Ammon's horn (tissue), 1 donor: Measurements from ENCODE around the gene LTB4R2.

Source experiments
- DNase-seq: peaks from one replicate; pipeline ENCODE4 v3.0.0-alpha.2; 2016; ENCODE audit warnings: low spot score

The LTB4R2 gene, protein sequence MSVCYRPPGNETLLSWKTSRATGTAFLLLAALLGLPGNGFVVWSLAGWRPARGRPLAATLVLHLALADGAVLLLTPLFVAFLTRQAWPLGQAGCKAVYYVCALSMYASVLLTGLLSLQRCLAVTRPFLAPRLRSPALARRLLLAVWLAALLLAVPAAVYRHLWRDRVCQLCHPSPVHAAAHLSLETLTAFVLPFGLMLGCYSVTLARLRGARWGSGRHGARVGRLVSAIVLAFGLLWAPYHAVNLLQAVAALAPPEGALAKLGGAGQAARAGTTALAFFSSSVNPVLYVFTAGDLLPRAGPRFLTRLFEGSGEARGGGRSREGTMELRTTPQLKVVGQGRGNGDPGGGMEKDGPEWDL

DNA sequence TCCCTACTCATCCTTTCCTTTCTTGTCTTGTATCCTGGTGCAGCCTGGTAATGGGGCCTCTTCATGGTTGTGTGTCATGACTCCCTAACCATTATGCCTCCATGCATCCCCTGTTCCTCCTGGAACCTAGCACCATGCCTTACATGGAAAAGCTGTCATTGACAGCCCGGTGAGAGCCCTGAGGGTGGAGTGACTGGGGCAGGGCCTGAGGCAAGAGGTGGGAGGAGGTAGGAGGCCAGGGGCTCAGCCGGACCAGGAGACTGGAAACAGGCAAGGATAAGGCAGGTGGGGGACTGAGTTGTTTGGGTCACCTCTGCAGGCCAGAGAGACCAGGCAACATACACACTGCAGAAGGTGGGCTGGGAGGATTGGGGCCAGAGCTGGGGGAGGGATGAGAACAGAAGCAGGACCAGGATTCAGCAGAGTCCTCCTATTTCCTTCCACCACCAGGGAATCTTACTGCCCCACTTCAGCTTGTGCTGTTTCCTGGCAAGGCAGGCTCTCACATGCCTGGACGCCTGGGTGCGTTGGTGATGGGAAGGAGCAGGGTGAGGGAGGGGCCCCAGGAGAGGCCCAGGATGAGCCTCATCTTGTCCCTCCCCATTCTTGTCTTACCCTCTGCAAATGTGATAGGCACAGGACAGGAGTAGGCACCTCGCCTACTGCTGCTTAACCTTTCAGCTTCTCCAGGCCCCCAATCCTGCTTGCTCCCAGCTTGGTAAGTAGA, at the start of gene LTB4R2:
Gene LTB4R2 (plus strand): TSS at position 603 of the 727 bp plus-strand sequence. CDS start 525 bp downstream, outside the sequence.
- no peak for DNase-seq

DNA sequence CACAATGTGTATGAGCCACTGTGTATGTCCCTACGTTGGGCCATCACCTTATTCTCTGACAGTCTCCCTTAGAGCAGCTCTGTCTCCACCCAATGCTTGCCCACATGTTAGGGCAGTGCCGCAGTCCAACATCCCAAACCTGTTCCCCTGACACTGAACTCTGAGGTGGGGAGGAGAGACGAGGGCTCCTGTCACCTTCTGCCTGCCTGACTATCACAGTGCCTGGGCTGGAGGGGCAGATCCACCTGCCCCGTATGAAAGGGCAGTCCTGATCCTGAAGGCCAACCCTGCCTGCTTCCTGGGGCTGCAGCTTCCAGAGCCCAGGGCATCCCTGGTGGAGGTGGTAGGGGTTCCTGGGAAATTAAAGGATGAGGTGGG, 49.2 kb upstream of the LTB4R2 start:
- DNase-seq: no peak

DNA sequence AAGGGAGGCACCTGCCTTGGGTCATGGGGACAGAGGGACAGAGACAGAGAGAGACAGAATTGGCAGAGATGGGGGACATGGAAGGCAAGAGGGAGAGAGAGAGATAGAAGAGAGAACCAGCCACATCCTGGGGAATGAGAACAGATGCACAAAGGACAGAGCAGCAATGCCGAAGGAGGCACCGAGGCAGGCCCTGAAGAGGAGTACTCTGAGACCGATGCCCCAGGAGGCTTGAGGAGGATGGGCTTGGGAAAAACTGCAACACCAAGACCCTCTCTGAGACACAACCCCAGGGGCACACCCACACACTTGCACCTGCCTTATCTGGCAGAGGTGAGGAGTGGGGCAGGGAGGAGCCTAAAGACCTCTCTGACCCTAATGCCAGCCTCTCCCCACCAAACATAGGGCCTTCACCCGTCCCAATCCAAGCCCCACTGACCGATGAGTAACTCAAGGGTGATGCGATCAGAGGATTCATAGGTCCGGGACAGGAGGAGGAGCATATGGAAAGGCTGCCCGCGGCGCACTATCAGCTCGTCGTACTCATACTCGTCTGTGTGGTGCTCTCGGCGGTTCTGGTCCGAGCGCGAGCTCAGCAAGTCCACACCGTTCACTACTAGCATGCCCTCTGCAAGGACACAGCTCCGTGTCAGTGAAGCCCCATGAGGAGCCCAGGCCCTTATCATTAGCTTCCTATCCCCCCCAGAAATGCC, 48.5 kb upstream of the LTB4R2 start:
- DNase-seq: no peak

GRCh38 chr14:24261969-24262327, 48.0 kb upstream of the LTB4R2 start:
- no peak for DNase-seq

DNA sequence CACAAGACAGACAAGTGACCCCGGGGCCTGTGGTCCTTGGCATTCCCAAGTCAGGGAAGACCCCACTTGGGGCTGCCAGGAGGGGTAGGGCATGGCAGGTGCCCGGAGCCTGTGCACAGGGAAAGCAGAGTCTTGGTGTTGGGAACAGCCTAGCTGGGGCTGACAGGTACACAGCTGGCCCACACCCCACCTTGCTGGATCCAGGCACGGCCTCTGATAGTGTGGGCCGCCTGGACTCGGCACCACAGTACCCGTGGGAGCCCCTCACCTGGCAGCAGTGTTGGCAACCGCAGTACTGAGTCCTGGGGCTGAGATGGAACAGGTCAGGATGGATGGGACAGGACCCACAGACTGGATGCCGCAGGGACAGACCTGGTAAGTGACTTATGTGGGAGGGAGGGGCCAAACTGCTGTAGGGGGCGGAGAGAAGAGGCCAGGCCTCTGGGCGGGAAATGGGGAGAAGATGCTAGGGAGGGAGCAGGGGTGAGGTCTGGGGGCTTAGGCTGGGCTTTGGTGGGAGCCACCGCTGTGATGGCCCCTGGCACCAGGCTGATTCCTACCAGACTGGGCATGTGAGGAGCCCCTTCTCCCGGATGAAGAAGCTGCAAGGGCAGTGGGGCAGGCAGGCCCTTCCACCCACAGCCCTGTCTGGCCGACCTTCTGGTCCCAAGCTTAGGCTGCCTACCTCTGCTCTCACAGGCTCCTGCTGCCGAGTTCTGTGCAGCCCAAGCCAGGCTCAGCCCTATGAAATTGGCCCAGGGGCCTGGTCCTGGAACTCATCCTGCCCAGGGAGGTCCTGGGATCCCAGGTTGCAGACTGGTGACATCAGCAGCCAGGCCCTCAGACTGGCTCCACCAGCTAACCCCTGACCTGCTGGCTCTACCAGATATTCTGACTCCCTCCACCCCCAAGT, 46.9 kb upstream of the LTB4R2 start, which contains the start of gene TGM1:
Gene TGM1 (minus strand): TSS at position 357 of the 913 bp plus-strand sequence. CDS start 825 bp downstream, outside the sequence.
- DNase-seq: no peak

DNA sequence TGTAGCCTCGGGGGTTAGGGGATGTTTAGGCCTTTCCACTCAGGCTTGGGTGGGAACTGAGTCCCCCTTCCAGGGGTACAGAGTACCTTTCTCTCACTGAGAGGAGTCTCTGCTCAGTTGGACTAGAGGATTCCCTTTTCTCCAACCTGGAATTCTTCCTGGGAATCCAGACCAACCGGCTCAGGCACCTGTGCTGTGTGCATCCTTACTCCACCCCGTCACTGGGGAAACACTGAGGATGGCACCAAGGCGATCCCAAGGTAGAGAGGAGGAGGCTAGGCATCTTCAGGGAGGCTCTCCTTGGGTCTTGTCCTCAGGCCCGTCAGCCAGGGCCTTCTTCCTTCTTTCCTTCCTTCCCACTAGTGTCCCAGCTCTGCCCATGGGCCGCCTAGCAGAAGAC, 46.1 kb upstream of the LTB4R2 start:
- DNase-seq: no peak

DNA sequence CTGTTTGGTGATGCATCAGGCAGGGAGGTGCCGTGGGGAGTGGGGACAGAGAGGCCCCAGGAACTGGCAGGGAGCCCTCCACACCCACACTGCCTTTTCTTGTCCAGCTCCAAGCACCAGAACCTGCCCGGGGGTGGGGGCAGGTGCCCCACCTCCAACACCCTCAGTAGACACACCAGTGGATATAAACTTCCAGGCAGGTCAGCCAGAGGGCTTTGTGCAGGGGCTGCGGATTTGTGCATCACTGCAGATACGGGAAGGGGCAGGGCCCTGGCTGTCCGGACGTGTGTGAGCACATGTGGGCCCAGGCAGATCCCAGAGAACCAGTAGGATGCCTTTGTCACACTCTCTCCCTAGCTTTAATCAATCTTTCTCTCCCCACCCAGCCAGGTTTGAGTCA, 45.6 kb upstream of the LTB4R2 start:
- DNase-seq: no peak

DNA sequence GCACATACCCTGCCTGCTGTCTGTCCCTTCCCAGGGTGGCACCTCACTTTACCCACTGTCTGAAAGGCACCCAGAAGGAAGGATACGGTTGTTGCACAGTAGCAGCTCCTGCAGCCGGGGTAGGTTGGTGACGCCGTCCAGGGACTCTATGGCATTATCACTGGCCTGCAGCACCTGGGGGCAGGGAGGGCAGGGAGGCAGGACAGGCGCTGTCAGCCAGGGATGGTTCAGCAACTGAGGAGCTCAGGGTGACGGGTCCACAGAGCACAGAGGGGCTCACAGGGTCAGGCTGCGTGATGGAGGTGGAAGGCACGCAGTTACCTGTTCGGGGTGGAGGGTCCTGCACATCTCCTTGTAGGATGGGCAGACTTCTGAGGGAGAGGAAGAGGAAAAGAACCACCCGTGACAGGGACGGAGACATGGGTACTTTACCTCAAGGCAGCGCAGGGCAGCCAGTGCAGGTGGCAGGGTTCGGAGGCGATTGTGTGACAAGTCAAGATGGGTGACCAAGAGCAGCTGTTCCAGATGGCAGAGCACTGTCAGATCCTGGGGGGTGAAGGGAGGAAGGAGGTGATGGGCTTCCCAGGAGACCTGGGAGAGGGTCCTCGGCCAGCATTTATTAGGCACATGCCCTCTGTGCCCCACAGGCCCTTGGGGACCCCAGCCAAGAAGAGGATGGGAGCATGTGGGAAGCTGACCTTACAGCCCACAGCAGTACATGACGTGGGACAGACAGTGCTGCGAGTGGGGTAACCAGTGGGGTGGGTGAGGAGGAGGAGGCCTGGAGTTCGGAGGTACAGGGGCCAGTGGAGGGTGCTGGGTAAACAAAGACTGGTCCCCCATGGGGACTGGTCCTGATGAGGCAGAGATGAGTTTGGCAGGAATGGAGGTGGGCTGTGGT, 43.3 kb upstream of the LTB4R2 start:
- DNase-seq: no peak

DNA sequence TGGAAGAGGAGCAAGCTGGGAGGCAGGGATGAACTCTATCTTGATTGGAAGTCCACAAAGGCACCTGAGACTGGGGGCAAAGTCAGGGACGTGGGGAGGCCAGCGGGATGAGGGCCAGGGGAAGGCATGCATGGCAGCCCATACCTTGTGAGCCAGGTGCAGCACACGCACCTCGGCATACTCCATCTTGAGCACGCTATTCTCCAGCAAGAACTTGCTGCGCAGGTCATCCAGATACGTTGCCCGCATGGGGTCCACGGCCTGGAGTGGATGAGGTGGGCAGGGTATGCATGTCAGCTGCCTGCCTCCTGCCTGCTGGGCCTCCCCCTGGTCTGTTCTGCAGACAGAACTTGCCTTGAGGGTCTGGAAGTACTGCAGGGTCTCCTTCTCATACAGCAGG, 42.4 kb upstream of the LTB4R2 start:
- no peak for DNase-seq

DNA sequence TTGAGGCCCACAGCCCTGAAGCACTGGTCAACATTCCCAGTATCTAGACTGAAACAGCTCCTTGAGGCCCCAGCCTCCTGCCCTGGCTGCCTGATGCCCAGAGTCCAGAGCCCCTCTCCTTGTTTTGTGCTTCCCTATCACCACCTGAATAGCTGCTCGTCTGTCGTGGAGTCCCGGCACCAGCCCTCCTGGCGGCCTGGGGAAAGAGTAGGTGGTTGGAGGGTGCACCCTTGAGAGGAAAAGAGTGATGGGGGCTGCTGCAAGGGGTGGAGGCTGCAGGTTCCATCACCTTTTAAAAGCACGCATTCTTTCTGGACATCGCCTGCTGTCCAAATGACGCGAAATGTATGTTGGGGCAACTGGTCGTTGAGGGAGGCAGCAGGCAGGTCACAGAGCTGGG, 41.7 kb upstream of the LTB4R2 start:
- no peak for DNase-seq

GRCh38 chr14:24269368-24269767, 40.6 kb upstream of the LTB4R2 start:
- DNase-seq: no peak

GRCh38 chr14:24269910-24270536, 39.9 kb upstream of the LTB4R2 start:
- no peak for DNase-seq

- no peak for DNase-seq
Measured at GRCh38 chr14:24270537-24271133, 39.3 kb upstream of the LTB4R2 start.

DNA sequence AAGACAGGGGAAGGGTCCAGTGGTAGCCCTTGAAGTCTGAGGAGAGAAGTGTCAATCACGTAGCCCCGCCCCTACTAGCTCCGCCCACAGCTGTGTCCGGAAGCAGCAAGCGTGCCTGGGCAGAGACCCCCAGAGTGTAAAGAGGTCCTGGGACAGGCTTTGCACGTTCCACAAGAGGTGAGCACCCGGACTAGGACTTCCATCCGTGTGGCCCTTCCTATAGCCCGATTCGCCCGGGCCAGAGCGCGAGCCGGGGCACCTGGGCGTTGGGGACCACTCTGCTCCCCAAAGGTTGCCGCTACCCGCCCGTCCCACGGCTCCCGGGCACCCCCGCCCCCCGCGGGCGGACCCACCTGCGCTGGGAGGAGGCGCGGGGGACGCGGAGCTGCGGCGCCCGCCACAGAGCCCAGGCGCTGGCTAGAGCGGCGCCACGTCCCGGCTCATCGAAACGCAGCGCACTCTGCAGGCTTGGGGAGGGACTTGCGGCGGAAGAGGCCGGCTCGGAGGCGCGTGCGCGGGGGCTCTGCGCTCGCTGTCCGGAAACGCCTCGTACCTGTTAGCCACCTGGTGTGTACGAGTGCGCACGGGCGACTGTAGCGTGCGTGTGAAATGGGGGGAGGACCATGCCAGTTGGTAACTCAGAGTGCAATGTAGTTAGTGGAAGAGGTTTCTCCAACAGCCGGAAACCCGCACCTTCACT, 38.7 kb upstream of the LTB4R2 start, which contains the start of gene RABGGTA:
Gene RABGGTA (minus strand): TSS at position 464 of the 700 bp plus-strand sequence. CDS start 482 bp downstream, outside the sequence.
- DNase-seq: peak; percentile 91

GRCh38 chr14:24271834-24272263, 38.1 kb upstream of the LTB4R2 start:
- no peak for DNase-seq

GRCh38 chr14:24272467-24272866, 37.5 kb upstream of the LTB4R2 start:
- DNase-seq: no peak

GRCh38 chr14:24273422-24273998, 36.4 kb upstream of the LTB4R2 start:
- DNase-seq: no peak

GRCh38 chr14:24274101-24274543, 35.8 kb upstream of the LTB4R2 start:
- peak; percentile 55 for DNase-seq
